GM12874 (cell line): ENCODE results near the gene MEGF6.

Experiments
- TF ChIP-seq, protein P1 (sequence below): IDR thresholded peaks from 2 replicates; pipeline ENCODE4 v1.5.1; 2011; ENCODE audit warnings: low read depth, mild to moderate bottlenecking, control low read depth, low read length, moderate library complexity; ENCODE audit not compliant: insufficient read depth

The MEGF6 gene

DNA sequence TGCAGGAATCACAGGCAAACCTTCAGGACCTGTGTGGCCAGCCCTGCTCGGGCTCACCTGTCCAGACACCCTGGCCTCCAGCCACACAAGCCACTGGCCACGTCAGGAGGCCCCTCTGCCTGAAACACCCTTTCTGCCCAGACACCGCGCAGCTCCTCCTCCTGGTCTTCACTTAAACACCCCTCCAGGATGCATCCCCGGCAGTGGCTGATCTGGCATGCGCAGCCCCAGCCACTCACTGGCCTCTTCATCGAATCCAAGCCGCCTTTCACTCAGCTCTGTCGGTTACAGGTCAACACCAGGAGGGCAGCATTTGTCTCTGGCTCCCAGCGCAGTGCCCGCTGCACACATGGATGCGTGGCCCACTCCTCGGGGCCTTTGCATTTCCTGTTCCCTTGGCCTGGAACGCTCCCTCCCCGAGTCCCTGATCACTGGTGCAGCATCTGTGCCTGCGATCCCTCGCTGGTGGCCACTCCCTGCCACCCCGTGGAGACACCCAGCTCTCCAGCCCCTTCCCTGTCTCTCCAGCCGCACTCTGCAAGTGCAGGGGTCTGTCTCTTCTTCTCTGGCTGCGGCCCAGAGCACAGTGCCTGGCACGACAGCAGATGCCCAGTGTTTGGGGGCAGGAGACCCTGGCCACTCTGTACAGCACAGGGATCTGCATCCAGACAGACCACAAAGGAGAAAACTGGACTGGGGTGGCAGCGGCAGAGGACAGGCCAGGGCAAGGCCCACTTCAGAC lies 22.9 kb upstream of the MEGF6 start:
- TF ChIP-seq, protein P1, sequence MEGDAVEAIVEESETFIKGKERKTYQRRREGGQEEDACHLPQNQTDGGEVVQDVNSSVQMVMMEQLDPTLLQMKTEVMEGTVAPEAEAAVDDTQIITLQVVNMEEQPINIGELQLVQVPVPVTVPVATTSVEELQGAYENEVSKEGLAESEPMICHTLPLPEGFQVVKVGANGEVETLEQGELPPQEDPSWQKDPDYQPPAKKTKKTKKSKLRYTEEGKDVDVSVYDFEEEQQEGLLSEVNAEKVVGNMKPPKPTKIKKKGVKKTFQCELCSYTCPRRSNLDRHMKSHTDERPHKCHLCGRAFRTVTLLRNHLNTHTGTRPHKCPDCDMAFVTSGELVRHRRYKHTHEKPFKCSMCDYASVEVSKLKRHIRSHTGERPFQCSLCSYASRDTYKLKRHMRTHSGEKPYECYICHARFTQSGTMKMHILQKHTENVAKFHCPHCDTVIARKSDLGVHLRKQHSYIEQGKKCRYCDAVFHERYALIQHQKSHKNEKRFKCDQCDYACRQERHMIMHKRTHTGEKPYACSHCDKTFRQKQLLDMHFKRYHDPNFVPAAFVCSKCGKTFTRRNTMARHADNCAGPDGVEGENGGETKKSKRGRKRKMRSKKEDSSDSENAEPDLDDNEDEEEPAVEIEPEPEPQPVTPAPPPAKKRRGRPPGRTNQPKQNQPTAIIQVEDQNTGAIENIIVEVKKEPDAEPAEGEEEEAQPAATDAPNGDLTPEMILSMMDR, result no peak

DNA sequence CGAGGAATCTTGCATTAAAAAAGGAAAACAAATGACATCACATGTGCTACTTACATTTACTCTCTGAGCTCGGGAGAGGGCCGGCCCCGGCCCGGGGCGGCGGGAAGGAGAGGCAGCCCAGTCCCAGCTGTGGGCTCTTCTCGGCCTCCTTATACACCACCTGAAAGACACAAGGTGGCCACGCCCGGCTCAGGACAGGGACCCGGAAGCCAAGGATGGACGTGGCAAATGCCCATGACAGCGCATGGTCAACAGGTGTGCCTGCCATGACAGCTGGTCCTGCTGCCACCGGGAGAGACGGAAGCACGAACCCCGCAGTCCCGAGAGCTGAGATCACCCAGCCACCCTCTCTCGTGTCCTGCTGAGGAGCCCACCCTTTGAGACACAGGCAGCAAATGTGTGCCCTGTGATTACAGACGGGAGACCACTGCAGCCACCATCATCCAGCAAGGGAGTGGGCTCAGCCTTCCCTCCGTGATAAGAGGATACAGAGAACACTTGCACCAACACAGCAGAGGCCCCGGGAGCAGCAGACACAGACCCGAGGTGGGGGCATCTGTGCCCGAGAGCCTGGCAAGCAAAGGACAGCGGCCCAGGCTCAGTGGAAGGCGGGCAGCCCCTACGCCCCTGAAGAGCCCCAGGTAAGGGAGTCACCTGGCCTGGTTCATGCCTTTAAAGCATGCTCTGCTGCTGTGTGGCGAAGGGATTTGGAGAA lies 22.2 kb upstream of the MEGF6 start:
- TF ChIP-seq, protein P1, result no peak

DNA sequence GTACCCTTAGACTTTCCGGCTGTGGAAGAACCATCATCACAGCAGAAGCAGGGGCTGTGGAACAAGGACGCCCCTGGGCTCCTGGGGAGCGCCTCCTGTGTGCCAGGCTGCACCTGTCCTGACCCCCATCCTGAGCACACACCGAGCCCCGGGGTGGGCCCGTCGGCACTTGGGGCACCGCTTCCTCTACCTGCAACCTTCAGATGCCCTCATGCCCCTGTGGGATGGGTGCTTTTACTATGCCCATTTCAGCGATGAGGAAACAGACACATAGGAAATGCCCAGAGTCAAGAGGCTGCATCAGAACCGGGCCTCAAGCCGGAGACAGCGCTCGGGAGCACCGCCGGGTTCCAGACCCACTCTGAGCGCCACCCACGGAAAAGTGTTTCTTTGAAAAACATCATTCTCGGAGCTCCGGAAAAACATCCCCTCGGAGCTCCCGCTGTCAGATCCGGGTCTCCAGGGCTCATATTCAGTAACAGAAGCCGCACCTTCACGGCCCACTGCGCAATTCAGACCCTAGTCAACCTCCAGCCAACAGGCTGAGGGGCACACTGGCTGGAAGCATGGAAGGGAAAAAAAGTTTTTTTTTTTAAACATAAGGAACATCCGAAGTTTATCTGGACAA lies 21.5 kb upstream of the MEGF6 start:
- TF ChIP-seq, protein P1, result no peak

DNA sequence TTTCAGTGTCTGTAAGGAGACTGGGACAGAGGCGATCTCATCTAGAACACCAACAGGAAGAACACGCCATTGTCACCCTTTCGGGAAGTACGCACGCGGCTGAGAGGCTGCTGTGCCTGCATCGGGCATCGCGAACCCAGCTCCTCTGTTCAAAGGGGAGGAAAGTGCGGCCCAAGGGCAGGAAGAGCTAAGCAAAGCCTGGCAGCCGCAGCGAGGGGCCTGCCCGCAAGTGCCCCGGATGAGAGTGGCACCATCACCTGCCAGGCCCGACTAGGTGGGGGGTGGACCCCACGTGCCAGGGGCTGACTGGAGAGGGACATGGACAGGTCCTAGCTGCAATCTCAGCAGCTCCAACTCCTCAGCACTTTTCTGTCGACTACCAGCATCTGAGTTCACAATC lies 21.0 kb upstream of the MEGF6 start:
- TF ChIP-seq, protein P1, result no peak

DNA sequence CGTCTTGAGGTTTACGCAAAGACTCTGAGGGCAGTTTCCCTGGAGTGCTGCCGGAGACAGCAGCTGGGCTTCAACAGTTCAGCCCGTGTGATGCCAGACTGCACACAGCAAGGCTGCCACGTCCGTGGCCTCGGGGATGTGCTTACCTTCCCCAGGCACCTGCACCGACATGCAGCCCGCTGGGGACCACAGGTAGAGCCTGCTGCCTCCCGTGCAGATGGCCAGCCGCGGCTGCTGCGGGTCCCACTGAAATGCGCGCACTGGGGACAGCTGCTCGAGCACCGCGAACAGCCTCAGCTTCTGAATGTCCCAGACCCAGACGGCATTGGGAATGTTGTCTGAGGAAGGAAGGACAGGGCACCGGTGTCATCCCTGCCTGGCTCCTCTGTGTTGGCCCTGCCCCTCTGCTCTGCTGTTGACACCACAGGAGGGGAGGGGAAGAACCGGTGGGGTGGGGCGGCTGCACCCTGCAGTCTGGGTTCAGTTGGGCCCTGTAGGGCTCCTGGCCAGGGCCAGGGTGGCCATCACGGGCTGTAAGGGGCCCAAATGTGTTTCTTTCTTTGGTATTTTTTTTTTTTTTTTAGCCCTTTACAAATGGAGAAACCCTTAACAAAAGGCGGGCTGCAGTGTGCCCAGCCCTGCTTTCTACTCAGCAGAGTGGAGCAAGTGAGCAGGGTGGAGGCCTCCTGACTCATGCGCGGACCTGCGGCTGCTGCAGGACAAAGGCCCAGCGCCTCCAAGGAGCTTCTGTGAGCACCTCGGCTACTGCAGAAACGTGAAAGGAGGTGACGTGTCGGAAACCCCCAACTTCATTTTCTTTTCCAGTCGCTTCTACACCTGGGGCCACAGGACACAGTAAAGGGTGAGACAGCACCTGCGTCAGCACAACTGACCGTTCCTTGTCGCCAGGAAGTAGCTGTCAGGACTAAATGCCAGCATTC lies 20.3 kb upstream of the MEGF6 start:
- TF ChIP-seq, protein P1, result no peak

DNA sequence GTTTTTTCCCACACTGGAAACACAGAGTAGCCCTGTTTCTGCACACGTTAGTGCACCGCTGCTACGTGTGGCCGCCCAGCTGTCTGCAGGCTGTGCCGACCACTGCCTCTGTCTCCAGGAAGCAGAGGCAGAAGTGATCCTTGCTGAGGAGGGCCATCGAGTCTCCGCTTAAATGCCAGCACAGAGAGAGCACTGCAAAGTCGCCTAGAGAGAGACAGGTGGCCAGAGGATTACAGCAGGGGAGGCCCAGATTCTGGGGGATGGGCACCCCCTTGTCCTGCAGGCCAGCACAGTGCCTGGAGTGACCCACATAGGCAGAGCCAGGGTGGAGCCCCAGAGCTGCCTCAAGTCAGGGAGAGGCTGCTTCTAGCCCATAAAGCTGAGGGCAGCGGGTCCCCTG lies 19.6 kb upstream of the MEGF6 start:
- TF ChIP-seq, protein P1, result no peak
